DND-41 (cell line): ENCODE data around the gene THYN1.

Experiments
- ATAC-seq: fragments of 200-7000 bp; cut with Tn5 transposase; 3 replicates; pipeline ENCODE4 v1.9.1; 2021; ENCODE audit warnings: low read depth; ENCODE audit not compliant: insufficient read depth
- DNase-seq: peaks from one replicate; pipeline ENCODE4 v3.0.0-alpha.2; 2020
- H2AFZ ChIP-seq: 2 replicates; pipeline ENCODE4 v1.6.0; 2012; ENCODE audit warnings: low read depth, low read length
- H3K27ac ChIP-seq: 2 replicates; pipeline ENCODE4 v1.5.1; 2012; ENCODE audit warnings: low read length, inconsistent platforms
- H3K27me3 ChIP-seq: fragments of 200-600 bp; sonication (generic); 2 replicates; pipeline ENCODE4 v1.6.0; 2012; ENCODE audit warnings: low read length, mild to moderate bottlenecking, inconsistent platforms; ENCODE audit not compliant: insufficient read depth, poor library complexity
- H3K36me3 ChIP-seq: 2 replicates; pipeline ENCODE4 v1.5.1; 2012; ENCODE audit warnings: low read length, inconsistent platforms; ENCODE audit not compliant: insufficient read depth
- H3K4me1 ChIP-seq: 2 replicates; pipeline ENCODE4 v1.5.1; 2012; ENCODE audit warnings: mild to moderate bottlenecking, low read length; ENCODE audit not compliant: insufficient read depth
- H3K4me2 ChIP-seq: 2 replicates; pipeline ENCODE4 v1.6.0; 2012; ENCODE audit warnings: mild to moderate bottlenecking, moderate library complexity, low read length, inconsistent platforms; ENCODE audit not compliant: insufficient read depth
- H3K4me3 ChIP-seq, 2 experiments: fragments of 200-600 bp in 1 of 2; shearing (Covaris generic) in 1 of 2; 2 replicates each; pipeline ENCODE4 v1.5.1; 2012 to 2016; ENCODE audit warnings: inconsistent platforms in 2 of 2, low read length in 2 of 2, mild to moderate bottlenecking in 2 of 2, low read depth in 1 of 2, moderate library complexity in 1 of 2
- H3K79me2 ChIP-seq: 2 replicates; pipeline ENCODE4 v1.6.0; 2012; ENCODE audit warnings: low read length, inconsistent platforms; ENCODE audit not compliant: insufficient read depth
- H3K9ac ChIP-seq: 2 replicates; pipeline ENCODE4 v1.6.0; 2012; ENCODE audit warnings: low read depth, mild to moderate bottlenecking, inconsistent platforms, low read length, moderate library complexity
- H3K9me3 ChIP-seq: 2 replicates; pipeline ENCODE4 v1.5.1; 2012; ENCODE audit warnings: low read length, moderate library complexity, mild to moderate bottlenecking, inconsistent platforms; ENCODE audit not compliant: insufficient read depth, severe bottlenecking
- H4K20me1 ChIP-seq: 2 replicates; pipeline ENCODE4 v1.6.0; 2012; ENCODE audit warnings: low read length; ENCODE audit not compliant: insufficient read depth
- EZH2 ChIP-seq: IDR thresholded peaks from 3 replicates; pipeline ENCODE4 v1.6.1; 2012; ENCODE audit warnings: borderline replicate concordance, low read depth, mild to moderate bottlenecking, moderate library complexity, low read length, inconsistent platforms; ENCODE audit not compliant: severe bottlenecking
- TF ChIP-seq, protein P1 (sequence below): IDR thresholded peaks from 2 replicates; pipeline ENCODE4 v1.5.1; 2012; ENCODE audit warnings: borderline replicate concordance, low read length, moderate library complexity, mild to moderate bottlenecking; ENCODE audit not compliant: poor library complexity, severe bottlenecking; ENCODE audit errors: extremely low read depth

Gene THYN1

DNA sequence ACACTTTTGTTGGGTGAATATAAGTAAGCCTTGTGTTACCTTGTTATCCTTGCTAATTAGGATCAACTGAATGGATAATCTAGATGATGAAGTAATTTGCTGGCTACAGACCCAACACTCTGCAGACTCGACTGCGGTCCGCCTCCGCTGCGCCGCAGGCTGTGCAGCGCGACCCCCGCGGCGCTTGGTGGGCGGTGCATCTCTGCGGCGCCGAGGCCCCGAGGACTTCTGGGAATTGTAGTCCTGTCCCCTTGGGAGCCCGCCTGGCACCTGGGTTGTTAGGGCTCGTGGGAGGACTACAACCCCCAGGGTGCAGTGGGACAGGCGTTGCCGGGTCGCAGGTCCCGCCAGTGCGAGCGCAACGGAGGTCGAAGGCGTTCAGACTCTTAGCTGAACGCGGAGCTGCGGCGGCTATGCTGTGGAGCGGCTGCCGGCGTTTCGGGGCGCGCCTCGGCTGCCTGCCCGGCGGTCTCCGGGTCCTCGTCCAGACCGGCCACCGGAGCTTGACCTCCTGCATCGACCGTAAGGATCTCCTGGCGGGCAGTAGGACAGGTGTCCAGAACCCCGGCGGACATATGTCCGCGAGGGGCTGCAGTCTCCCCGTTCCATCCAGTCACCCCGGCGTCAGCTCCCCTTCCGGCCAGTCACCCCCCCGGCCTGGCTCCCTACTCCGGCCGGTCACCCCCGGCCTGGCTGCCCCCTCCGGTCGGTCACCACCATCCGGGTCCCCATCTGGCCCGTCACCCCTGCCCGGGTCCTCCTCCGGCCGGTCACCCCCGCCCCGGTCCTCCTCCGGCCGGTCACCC, at the start of gene THYN1, which contains the start of gene ACAD8:
THYN1 (minus strand) TSS at position 165 of the 806 bp plus-strand sequence. CDS start 470 bp downstream, outside the sequence.
ACAD8 (plus strand) TSS at position 381 of the 806 bp plus-strand sequence; CDS start at position 414, 33 bp downstream.
- peak within 1 kb of the TSS; percentile 75 to 76 for H3K4me3 ChIP-seq
- peaks cover 3% of the 10 kb centered on the region; the same call in 1 of the 2 replicates for H4K20me1 ChIP-seq
- H3K4me2 ChIP-seq = peak within 1 kb of the TSS; percentile 81
- H3K9me3 ChIP-seq = no peaks in the 10 kb centered on the region
- TF ChIP-seq EZH2 = no peak
- TF ChIP-seq, protein P1, sequence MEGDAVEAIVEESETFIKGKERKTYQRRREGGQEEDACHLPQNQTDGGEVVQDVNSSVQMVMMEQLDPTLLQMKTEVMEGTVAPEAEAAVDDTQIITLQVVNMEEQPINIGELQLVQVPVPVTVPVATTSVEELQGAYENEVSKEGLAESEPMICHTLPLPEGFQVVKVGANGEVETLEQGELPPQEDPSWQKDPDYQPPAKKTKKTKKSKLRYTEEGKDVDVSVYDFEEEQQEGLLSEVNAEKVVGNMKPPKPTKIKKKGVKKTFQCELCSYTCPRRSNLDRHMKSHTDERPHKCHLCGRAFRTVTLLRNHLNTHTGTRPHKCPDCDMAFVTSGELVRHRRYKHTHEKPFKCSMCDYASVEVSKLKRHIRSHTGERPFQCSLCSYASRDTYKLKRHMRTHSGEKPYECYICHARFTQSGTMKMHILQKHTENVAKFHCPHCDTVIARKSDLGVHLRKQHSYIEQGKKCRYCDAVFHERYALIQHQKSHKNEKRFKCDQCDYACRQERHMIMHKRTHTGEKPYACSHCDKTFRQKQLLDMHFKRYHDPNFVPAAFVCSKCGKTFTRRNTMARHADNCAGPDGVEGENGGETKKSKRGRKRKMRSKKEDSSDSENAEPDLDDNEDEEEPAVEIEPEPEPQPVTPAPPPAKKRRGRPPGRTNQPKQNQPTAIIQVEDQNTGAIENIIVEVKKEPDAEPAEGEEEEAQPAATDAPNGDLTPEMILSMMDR = peak; percentile 32
- H3K9ac ChIP-seq = peak within 1 kb of the TSS; percentile 78
- H3K79me2 ChIP-seq = peaks cover 46% of the 10 kb centered on the region
- H3K36me3 ChIP-seq = peaks cover 47% of the 10 kb centered on the region
- H2AFZ ChIP-seq = peak within 1 kb of the TSS; percentile 84
- ATAC-seq (peak; percentile 98), DNase-seq (peak; percentile 98)
- H3K27me3 ChIP-seq = no peaks in the 10 kb centered on the region
- H3K4me1 ChIP-seq = peaks cover 34% of the 10 kb centered on the region
- peak within 1 kb of the TSS; percentile 78 for H3K27ac ChIP-seq

DNA sequence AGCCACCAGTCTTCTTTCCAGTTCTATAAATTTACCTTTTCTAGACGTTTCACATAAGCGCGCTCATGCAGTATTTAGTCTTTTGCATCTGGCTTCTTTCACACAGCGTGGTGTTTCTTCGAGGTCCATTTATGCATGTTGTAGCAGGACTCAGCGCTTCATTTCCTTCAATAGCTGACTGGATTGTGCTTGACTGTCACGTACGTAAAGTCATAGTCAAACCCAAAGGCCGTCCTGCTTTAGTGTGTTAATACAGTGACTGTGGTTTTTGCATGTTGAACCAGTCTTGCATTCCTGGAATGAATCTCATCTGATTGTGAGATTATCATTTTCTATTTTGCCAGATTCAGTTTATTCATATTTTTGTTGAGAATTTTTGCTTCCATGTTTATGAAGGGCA, 41.5 kb upstream of the THYN1 start:
- H3K27ac ChIP-seq = no peak overlapping the region
- no peak overlapping the region for H3K4me2 ChIP-seq
- no peaks in the 10 kb centered on the region for H3K36me3 ChIP-seq
- no peak overlapping the region for H3K4me3 ChIP-seq
- ATAC-seq (no peak), DNase-seq (no peak)
- H4K20me1 ChIP-seq = no peaks in the 10 kb centered on the region
- no peaks in the 10 kb centered on the region for H3K79me2 ChIP-seq
- H3K9me3 ChIP-seq = no peaks in the 10 kb centered on the region
- no peaks in the 10 kb centered on the region for H3K4me1 ChIP-seq
- no peak for TF ChIP-seq EZH2
- TF ChIP-seq, protein P1 = no peak
- no peak overlapping the region for H2AFZ ChIP-seq
- H3K9ac ChIP-seq = no peak overlapping the region
- no peaks in the 10 kb centered on the region for H3K27me3 ChIP-seq

DNA sequence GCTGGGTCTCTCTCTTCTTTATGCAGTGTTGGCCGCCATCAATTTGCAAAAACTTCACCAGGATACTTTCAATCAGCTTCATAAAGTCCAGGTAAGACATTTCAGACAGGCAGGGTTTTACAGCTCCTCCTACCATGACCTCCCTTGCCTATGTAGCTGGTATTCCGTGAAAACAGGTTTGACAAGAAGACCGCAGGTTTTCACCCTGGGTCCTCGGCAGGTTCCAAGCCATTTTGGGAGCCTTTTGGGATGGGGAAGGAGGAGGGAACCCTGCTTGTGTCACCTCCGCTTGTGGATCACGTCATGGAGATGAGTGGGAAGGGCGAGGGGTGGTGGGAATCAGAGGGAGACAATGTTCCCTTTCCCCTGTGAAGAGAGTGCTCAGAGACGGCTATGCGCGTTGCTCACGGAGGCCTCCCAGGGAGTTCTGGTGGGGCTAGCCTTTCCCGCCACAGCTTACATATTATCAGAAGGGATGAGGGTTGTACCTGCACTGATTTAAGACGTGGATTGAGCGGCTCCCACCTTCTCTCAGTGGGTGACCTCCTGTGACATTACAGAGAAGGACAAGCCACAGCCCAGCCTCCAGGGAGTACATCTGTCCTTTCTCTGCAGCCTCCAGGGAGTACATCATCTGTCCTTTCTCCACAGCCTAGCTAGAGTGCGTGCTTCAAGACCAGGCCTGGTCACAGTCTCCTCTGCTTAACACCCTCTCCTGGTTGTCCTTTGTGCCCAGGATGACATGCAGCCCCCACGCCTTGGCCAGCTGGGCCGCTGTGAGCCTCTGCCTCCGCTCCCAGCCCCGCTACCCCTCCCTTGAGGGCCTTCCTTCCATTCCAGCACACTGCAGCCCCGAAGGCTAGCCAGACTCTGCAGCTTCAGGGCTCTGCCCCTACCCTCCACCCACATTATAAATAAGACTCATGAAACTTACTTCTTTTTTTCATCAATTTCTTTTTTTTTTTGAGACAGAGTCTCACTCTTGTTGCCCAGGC, 40.3 kb upstream of the THYN1 start:
- Histone ChIP-seq H3K4me1 (no peaks in the 10 kb centered on the region), H3K36me3 (no peaks in the 10 kb centered on the region), H3K27me3 (no peaks in the 10 kb centered on the region), H3K27ac (no peak overlapping the region), H3K79me2 (no peaks in the 10 kb centered on the region), H4K20me1 (no peaks in the 10 kb centered on the region), H3K9me3 (no peaks in the 10 kb centered on the region), H3K4me2 (no peak overlapping the region), H3K9ac (no peak overlapping the region), H2AFZ (no peak overlapping the region), H3K4me3 (no peak overlapping the region)
- no peak for DNase-seq
- ATAC-seq = no peak
- TF ChIP-seq, protein P1 = no peak
- TF ChIP-seq EZH2 = no peak
